ENCODE results near the gene CA5B.

Gene CA5B

DNA sequence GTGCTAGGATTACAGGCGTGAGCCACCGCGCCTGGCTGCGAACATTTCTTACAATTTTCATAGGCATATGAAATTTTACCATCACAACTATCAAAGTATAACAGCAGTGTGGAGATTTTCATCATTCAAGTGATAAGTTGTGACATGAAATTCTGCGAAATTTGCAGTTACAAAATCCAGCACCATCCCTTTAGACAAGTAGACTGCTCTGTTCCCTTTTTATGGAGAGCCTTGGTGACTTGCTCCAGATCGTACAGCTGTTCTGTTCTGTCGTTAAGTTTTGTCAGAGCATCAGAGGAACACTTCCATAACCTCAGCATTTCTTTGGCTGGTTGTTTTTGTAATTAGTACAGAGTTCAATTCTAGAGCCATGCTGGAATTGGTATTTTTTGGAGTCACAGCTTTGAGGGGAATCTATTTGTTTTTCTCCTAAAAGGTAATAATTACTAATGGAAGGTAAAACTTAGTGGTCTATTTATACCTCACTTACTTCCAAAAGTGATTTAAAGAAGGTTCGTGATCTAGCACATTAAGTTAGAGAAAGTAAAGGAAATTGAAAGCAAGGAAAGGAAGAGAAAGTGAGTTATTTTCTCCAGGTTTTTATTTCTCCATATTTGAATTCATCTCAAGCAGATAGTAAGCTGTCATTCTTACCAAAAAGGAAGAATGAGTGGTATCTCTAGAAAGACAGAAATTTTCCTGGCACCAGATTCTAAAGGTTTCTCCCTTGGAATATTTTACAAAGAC lies 74.3 kb downstream of the CA5B start:
- TF ChIP-seq ZFX (IDR thresholded peaks at IDR 0.05) = no peak
- no peak for TF ChIP-seq CTCF (conservative IDR thresholded peaks at IDR 0.05)
- no peak overlapping the region for H3K27ac ChIP-seq

GRCh38 chrX:15813416-15813815 lies 75.3 kb downstream of the CA5B start:
- peak overlapping the region; percentile 46; the same call in 1 of the 2 replicates for H3K27ac ChIP-seq
- TF ChIP-seq ZFX (IDR thresholded peaks at IDR 0.05) (no peak), CTCF (conservative IDR thresholded peaks at IDR 0.05) (no peak)

- no peak for TF ChIP-seq CTCF (conservative IDR thresholded peaks at IDR 0.05)
- no peak for TF ChIP-seq ZFX (IDR thresholded peaks at IDR 0.05)
- no peak overlapping the region for H3K27ac ChIP-seq
Measured at GRCh38 chrX:15814771-15815365, 76.8 kb downstream of the CA5B start.

- TF ChIP-seq CTCF (conservative IDR thresholded peaks at IDR 0.05) (peak; percentile 34), ZFX (IDR thresholded peaks at IDR 0.05) (no peak)
- no peak overlapping the region for H3K27ac ChIP-seq
Measured at GRCh38 chrX:15815779-15816437, 77.8 kb downstream of the CA5B start.

DNA sequence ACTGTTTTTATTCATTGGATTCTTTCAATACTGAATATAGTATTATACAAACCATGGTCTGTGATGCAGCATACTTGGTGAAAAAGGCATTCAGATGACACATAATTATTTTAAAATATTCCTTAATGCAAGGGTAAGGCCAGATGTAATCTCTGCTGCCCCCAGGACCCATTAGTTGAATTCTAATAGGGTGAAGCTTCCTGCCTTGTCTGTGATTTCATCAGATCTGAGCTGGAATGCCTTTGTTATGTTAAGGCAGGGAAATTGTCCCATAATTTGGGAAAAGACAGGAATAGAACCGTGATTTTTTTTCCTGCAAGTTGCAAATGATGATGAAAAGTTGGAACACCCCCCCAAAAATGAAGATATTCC lies 78.4 kb downstream of the CA5B start:
- TF ChIP-seq CTCF (conservative IDR thresholded peaks at IDR 0.05) (peak; percentile 19; the same call in 1 of the 2 replicates), ZFX (IDR thresholded peaks at IDR 0.05) (no peak)
- no peak overlapping the region for H3K27ac ChIP-seq

DNA sequence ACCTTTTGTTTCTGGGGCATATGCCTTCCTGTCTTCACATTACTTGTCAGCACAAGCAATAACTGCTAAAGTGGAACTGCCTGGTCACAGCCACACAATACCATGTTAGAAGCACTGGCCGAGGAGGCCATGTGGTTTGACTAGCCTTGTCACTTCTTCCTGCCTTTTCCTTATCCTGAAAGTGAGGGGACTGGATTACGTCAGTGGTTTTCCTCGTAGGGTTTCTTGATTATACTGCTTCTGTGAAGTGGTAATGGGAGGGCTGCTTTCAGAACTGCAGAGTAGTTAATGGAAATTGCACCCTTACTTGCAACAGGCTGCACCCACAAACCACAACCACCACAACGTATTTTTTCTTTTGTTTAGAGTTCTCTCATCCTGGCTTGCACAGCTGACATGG lies 78.8 kb downstream of the CA5B start:
- no peak overlapping the region for H3K27ac ChIP-seq
- TF ChIP-seq ZFX (IDR thresholded peaks at IDR 0.05) = no peak
- no peak for TF ChIP-seq CTCF (conservative IDR thresholded peaks at IDR 0.05)
